ENCODE results near the gene TXNRD2.

DNA sequence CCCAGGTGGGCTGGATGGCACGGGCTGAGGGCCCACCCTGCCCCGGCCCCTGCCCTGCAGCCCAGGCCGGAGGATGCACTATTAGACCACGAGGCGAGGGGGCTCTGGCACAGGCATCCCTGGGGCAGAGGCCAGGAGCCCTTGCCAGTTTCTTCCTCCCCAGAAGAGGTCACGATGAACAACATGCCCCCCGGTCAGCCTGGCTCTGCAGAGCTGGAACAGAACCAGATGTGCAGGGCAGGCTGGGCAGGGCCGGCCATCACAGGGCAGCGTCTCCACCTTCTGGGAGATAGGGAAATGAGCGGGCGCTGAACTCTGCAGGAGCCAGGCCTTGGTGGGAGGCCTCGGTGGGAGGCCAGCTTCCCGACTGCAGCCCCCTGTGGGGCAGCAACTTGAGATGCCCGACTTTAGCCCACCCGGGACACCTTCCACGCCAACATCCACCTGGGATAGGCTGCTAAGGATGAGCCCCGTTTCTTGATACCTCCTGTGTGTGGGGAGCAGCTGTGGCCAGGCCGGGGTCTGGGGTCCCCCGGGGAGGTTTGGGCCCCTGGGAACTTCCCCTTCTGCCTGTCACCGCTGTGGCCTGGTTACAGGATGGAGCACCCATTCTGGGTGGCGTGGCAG is 65.2 kb downstream of the TXNRD2 start:
- TF ChIP-seq, protein P1, sequence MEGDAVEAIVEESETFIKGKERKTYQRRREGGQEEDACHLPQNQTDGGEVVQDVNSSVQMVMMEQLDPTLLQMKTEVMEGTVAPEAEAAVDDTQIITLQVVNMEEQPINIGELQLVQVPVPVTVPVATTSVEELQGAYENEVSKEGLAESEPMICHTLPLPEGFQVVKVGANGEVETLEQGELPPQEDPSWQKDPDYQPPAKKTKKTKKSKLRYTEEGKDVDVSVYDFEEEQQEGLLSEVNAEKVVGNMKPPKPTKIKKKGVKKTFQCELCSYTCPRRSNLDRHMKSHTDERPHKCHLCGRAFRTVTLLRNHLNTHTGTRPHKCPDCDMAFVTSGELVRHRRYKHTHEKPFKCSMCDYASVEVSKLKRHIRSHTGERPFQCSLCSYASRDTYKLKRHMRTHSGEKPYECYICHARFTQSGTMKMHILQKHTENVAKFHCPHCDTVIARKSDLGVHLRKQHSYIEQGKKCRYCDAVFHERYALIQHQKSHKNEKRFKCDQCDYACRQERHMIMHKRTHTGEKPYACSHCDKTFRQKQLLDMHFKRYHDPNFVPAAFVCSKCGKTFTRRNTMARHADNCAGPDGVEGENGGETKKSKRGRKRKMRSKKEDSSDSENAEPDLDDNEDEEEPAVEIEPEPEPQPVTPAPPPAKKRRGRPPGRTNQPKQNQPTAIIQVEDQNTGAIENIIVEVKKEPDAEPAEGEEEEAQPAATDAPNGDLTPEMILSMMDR (IDR thresholded peaks at IDR 0.05): no peak
- TF ChIP-seq POLR2A (IDR thresholded peaks at IDR 0.05): no peak

Measured in right lobe of liver (tissue), 4 donors.